ENCODE data around the gene ZSCAN5B.

ZSCAN5B gene

GRCh38 chr19:56145698-56146097 is 51.9 kb downstream of the ZSCAN5B start:
- no peak overlapping the region for H3K4me3 Mint-ChIP-seq
- TF ChIP-seq, protein P1, sequence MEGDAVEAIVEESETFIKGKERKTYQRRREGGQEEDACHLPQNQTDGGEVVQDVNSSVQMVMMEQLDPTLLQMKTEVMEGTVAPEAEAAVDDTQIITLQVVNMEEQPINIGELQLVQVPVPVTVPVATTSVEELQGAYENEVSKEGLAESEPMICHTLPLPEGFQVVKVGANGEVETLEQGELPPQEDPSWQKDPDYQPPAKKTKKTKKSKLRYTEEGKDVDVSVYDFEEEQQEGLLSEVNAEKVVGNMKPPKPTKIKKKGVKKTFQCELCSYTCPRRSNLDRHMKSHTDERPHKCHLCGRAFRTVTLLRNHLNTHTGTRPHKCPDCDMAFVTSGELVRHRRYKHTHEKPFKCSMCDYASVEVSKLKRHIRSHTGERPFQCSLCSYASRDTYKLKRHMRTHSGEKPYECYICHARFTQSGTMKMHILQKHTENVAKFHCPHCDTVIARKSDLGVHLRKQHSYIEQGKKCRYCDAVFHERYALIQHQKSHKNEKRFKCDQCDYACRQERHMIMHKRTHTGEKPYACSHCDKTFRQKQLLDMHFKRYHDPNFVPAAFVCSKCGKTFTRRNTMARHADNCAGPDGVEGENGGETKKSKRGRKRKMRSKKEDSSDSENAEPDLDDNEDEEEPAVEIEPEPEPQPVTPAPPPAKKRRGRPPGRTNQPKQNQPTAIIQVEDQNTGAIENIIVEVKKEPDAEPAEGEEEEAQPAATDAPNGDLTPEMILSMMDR (IDR thresholded peaks at IDR 0.05) = no peak
- H3K27ac Mint-ChIP-seq = no peak overlapping the region
- peaks cover 35% of the 10 kb centered on the region for H3K36me3 Mint-ChIP-seq (ENCODE audit: low read depth)
- H3K27me3 Mint-ChIP-seq (ENCODE audit: low read depth, poor library complexity) = no peaks in the 10 kb centered on the region
- peaks cover 34% of the 10 kb centered on the region for H3K4me1 Mint-ChIP-seq
- peaks cover 5% of the 10 kb centered on the region for H3K9me3 Mint-ChIP-seq
- no peak for DNase-seq

DNA sequence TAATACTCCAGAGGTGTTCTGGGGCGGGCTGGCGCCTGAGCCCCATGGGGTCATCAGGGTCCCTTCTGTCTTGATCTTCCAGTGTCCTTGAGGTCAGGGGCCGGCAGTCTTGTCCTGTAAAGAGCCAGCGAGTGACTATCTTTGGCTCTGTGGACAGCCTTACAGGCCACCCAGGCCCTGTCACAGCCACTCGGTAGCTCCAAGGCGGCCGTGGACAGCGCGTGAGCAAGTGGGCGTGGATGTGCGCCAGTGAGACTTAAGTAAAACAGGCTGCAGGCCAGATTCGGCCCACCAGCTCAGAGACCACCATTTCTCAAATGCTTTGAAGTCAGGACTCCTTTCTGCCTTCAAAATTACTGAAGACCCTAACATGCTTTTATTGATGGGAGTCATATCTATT is 52.8 kb downstream of the ZSCAN5B start:
- TF ChIP-seq, protein P1 (IDR thresholded peaks at IDR 0.05) = no peak
- no peak overlapping the region for H3K27ac Mint-ChIP-seq
- H3K9me3 Mint-ChIP-seq = no peaks in the 10 kb centered on the region
- no peak for DNase-seq
- H3K27me3 Mint-ChIP-seq (ENCODE audit: low read depth, poor library complexity) = no peaks in the 10 kb centered on the region
- H3K4me3 Mint-ChIP-seq = no peak overlapping the region
- peaks cover 27% of the 10 kb centered on the region for H3K36me3 Mint-ChIP-seq (ENCODE audit: low read depth)
- H3K4me1 Mint-ChIP-seq = peaks cover 43% of the 10 kb centered on the region

DNA sequence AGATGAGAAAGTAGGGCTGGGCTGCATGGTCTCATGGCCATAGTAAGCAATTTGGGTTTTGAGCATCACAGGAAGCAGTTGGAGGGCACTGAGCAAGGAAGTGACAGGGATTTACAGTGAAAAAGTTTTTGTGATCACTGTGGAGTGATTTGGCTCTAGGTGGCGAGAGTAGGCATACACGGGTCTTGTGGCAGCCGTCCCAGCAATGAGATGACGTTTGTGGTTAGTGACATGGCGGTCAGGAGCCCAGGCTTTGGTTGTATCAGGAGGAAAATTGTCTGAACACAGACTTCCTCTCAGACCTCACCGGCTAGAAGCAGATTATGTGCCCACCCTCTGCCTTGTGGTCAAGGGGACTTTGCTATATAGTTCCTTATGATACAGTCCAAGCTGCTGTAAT is 53.2 kb downstream of the ZSCAN5B start:
- peaks cover 47% of the 10 kb centered on the region for H3K4me1 Mint-ChIP-seq
- H3K9me3 Mint-ChIP-seq = no peaks in the 10 kb centered on the region
- H3K4me3 Mint-ChIP-seq = no peak overlapping the region
- DNase-seq = no peak
- H3K36me3 Mint-ChIP-seq (ENCODE audit: low read depth) = peaks cover 22% of the 10 kb centered on the region
- peak overlapping the region; percentile 52 for H3K27ac Mint-ChIP-seq
- H3K27me3 Mint-ChIP-seq (ENCODE audit: low read depth, poor library complexity) = no peaks in the 10 kb centered on the region
- TF ChIP-seq, protein P1 (IDR thresholded peaks at IDR 0.05) = no peak

- Mint-ChIP-seq H3K27ac (peak overlapping the region; percentile 45), H3K4me3 (peak overlapping the region; percentile 85)
These were observed 54.6 kb downstream of the ZSCAN5B start for GRCh38 chr19:56142897-56143434.

GRCh38 chr19:56142087-56142787 is 55.3 kb downstream of the ZSCAN5B start:
- DNase-seq = no peak
- Mint-ChIP-seq H3K27ac (peak overlapping the region; percentile 45), H3K4me1 (peaks cover 62% of the 10 kb centered on the region), H3K9me3 (no peaks in the 10 kb centered on the region), H3K4me3 (peak overlapping the region; percentile 85), H3K36me3 (ENCODE audit: low read depth) (peaks cover 3% of the 10 kb centered on the region), H3K27me3 (ENCODE audit: low read depth, poor library complexity) (peaks cover 6% of the 10 kb centered on the region)
- TF ChIP-seq, protein P1 (IDR thresholded peaks at IDR 0.05) = no peak

More at GRCh38 chr19:56142897-56143434, 54.6 kb downstream of the ZSCAN5B start:
- H3K4me1 Mint-ChIP-seq = peaks cover 59% of the 10 kb centered on the region
- no peak for DNase-seq
- no peaks in the 10 kb centered on the region for H3K9me3 Mint-ChIP-seq
- TF ChIP-seq, protein P1 (IDR thresholded peaks at IDR 0.05) = no peak
- H3K36me3 Mint-ChIP-seq (ENCODE audit: low read depth) = peaks cover 11% of the 10 kb centered on the region
- peaks cover 6% of the 10 kb centered on the region for H3K27me3 Mint-ChIP-seq (ENCODE audit: low read depth, poor library complexity)
